ENCODE measurements around the gene ZNF827. TPM values are rescaled to one million over a fixed set of nuclear protein-coding genes. Genes with fewer than 3 reads are reported as not detected.
A peak's percentile ranks its signal among the peaks of the same experiment; 100 is the strongest.
"Not testable (repeated sequence)": the region's sequence is repeated elsewhere in the genome, so short reads cannot be mapped to it uniquely, and the experiment has no call there.

The ZNF827 gene
- total RNA-seq, 4 donors from 2014 or later, result 5.2 to 11.0 (median 6.4) TPM

DNA sequence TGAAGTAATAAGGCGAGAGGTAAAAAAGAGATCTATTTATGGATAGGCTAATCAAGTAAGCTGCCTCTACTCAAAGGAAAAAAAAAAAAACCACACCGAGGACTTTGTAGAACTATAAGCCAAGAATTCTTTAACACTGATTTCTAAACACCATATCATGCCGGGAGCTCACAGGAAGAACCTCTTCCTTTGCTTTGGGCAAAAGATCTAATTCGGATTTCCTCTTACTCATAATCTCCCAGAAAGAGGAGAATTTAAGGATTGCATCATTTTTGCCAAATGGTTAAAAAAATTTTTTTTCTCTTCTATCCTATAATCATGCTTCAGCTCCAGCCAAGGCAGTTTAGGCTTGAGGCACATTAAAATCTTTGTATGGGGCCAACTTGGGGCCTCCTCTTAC is 95.5 kb downstream of the ZNF827 start:
- Histone ChIP-seq H3K27me3 (no peaks in the 10 kb centered on the region), H3K36me3 (peaks cover 0 to 13% (median 0%) of the 10 kb centered on the region in 3 donors), H3K4me3 (no peak overlapping the region), H3K9me3 (no peaks in the 10 kb centered on the region), H3K27ac (no peak overlapping the region), H3K4me1 (peaks cover 0 to 10% (median 0%) of the 10 kb centered on the region in 3 donors)
- no peak for TF ChIP-seq POLR2A (IDR thresholded peaks at IDR 0.05)
- TF ChIP-seq, protein P1, sequence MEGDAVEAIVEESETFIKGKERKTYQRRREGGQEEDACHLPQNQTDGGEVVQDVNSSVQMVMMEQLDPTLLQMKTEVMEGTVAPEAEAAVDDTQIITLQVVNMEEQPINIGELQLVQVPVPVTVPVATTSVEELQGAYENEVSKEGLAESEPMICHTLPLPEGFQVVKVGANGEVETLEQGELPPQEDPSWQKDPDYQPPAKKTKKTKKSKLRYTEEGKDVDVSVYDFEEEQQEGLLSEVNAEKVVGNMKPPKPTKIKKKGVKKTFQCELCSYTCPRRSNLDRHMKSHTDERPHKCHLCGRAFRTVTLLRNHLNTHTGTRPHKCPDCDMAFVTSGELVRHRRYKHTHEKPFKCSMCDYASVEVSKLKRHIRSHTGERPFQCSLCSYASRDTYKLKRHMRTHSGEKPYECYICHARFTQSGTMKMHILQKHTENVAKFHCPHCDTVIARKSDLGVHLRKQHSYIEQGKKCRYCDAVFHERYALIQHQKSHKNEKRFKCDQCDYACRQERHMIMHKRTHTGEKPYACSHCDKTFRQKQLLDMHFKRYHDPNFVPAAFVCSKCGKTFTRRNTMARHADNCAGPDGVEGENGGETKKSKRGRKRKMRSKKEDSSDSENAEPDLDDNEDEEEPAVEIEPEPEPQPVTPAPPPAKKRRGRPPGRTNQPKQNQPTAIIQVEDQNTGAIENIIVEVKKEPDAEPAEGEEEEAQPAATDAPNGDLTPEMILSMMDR (IDR thresholded peaks at IDR 0.05), result no peak
- intact Hi-C loops (cut with DNase I), result no loop called here
- WGBS, 2 donors, result 25 to 38% methylated on average over 4 of the region's 4 CpGs
- no peak for DNase-seq

DNA sequence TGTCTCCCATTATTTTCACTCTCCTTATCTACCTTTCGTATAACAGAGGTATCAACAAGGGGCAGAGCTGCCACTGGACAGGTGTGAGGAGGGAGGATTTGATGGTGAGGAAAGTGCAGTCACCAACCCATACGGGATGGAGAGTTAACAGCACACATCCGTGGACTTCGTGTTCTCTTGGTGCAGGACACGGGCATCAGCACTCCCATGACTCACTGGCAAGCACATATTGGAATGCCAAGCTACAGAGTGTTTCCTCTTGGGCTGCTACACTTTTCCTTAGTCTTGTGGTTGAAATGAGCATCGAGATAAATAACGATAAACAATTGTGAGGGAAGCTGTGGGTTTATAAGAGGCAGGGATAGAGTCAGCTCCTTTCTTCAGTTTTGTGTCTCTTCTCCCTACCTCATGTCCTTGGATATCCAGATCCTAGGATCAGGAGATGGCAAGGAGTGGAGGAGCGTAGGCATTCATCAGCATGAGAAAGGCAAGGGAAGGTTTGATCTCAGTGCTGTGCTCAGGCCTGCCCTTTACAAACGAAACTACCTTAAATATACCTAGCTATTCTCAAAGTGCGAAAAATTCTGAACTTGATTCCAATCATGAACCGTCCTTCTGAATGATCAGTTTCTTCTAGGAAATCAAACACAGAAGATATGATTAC is 96.3 kb downstream of the ZNF827 start:
- H3K27ac ChIP-seq, result no peak overlapping the region
- peaks cover 0 to 10% (median 0%) of the 10 kb centered on the region in 3 donors for H3K4me1 ChIP-seq
- peaks cover 0 to 11% (median 0%) of the 10 kb centered on the region in 3 donors for H3K36me3 ChIP-seq
- no peaks in the 10 kb centered on the region for H3K27me3 ChIP-seq
- WGBS, 2 donors, result 81 to 83% methylated on average over 11 of the region's 11 CpGs
- no peak for DNase-seq
- TF ChIP-seq, protein P1 (IDR thresholded peaks at IDR 0.05), result no peak
- no peak for TF ChIP-seq POLR2A (IDR thresholded peaks at IDR 0.05)
- no peak overlapping the region for H3K4me3 ChIP-seq
- intact Hi-C loops (cut with DNase I), result no loop called here
- H3K9me3 ChIP-seq, result no peaks in the 10 kb centered on the region

DNA sequence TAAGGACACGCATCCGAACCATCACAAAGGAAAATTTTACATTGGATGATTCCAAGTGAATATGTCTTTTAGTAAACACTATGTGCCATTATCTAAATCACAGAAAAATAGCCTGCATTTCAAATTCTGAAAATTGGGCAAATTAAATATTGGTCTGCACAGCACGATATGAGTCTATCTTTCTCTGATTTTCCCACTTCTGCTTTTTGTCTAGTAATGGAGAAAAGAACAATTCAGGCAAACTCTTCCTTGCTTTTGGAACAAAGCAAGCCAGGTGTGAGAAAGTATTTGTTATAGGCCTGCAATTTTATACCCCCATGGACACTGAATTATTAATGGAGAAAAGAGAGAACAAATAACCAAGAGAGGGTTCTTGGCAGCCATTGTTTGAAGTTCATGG is 97.8 kb downstream of the ZNF827 start:
- WGBS, 2 donors, result 93 to 94% methylated on average over 3 of the region's 3 CpGs
- intact Hi-C loops (cut with DNase I), result no loop called here
- Histone ChIP-seq H3K4me1 (peaks cover 0 to 10% (median 0%) of the 10 kb centered on the region in 3 donors), H3K27me3 (no peaks in the 10 kb centered on the region), H3K4me3 (no peak overlapping the region), H3K36me3 (peaks cover 0 to 9% (median 0%) of the 10 kb centered on the region in 3 donors), H3K27ac (no peak overlapping the region), H3K9me3 (no peaks in the 10 kb centered on the region)
- DNase-seq, result no peak
- TF ChIP-seq POLR2A (IDR thresholded peaks at IDR 0.05), result no peak
- TF ChIP-seq, protein P1 (IDR thresholded peaks at IDR 0.05), result no peak

DNA sequence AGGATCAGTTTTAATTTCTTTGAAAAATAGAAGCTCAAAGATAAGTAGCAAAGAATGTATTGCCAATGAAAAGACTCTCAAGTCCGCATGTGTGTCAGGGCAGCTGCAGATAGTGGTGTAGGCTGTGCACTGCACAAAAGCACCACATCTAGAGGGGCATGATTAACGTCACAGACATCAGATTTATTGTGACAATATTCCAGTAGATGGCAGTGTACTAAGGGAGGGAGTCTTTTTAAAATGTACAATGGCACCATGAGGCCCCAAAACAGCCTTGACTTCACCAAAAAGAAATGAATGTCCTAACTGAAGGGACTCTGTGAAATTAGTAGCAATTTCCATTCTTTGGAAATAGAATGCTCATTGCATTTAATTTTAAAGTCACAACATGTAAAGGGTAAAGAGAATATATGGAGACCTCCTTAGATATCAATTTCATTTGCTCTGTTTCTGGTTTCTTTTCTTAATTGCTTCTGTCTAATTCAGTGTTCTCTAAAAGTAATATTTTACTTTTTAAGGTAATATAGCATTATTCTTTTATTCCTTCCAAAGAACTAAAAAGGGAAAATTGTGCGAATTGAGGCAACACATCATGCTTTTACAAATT is 98.4 kb downstream of the ZNF827 start:
- no peaks in the 10 kb centered on the region for H3K9me3 ChIP-seq
- no peak overlapping the region for H3K4me3 ChIP-seq
- 59 to 60% methylated on average over 3 of the region's 3 CpGs for WGBS, 2 donors
- no peak for DNase-seq
- no peak overlapping the region for H3K27ac ChIP-seq
- no peaks in the 10 kb centered on the region for H3K27me3 ChIP-seq
- peaks cover 0 to 10% (median 0%) of the 10 kb centered on the region in 3 donors for H3K4me1 ChIP-seq
- TF ChIP-seq, protein P1 (IDR thresholded peaks at IDR 0.05), result peak; percentile 21 to 62 (median 34)
- TF ChIP-seq POLR2A (IDR thresholded peaks at IDR 0.05), result no peak
- intact Hi-C loops (cut with DNase I), result no loop called here
- peaks cover 0 to 4% (median 0%) of the 10 kb centered on the region in 3 donors for H3K36me3 ChIP-seq

DNA sequence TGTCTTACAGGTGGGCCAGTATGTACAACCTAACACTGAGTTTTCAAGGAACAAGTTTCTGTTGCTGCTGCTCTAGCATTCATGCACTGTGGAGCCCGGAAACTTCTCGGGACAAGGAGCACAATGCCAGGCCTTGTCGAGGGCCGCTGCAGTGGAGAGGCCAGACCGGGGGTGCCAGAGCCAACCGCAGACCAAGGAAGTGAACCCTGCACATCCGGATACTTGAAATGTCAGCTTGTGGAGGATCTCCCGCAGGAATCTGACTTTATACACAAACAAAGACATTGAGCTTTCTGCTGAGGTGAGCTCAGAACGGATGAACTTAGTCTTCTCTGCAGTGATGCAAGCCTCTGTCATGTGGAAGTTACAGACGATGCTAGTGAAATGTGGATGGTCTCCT is 99.5 kb downstream of the ZNF827 start:
- Histone ChIP-seq H3K36me3 (no peaks in the 10 kb centered on the region), H3K4me1 (peaks cover 0 to 10% (median 0%) of the 10 kb centered on the region in 3 donors), H3K9me3 (no peaks in the 10 kb centered on the region), H3K27ac (no peak overlapping the region), H3K4me3 (no peak overlapping the region), H3K27me3 (no peaks in the 10 kb centered on the region)
- no peak for DNase-seq
- intact Hi-C loops (cut with DNase I), result no loop called here
- TF ChIP-seq, protein P1 (IDR thresholded peaks at IDR 0.05), result no peak
- TF ChIP-seq POLR2A (IDR thresholded peaks at IDR 0.05), result no peak
- 75 to 83% methylated on average over 9 of the region's 10 CpGs for WGBS, 2 donors

DNA sequence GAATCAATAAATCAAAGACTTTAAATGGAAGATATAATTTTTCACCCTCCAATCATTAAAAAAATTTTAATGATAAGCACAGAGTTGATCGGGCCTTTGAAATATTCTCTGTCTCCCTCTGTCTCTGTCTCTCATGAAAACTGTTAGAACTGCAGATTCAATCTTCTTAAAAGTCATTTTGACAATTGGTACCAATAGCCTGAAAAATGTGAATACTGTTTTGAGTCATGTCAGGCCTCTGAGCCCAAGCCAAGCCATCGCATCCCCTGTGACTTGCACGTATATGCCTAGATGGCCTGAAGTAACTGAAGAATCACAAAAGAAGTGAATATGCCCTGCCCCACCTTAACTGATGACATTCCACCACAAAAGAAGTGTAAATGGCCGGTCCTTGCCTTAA is 106.2 kb downstream of the ZNF827 start:
- H3K36me3 ChIP-seq; DNase-seq; H3K4me1 ChIP-seq; H3K9me3 ChIP-seq; H3K27me3 ChIP-seq; H3K4me3 ChIP-seq; H3K27ac ChIP-seq; intact Hi-C loops (cut with DNase I): not testable (repeated sequence)
- 71% methylated on average over 1 to 4 of the region's 4 CpGs for WGBS, 2 donors
